Breast epithelium (tissue), 4 donors: ENCODE results near the gene CCNT1. TPM values are rescaled to one million over a fixed set of nuclear protein-coding genes. Genes with fewer than 3 reads are reported as not detected.

Source experiments
- DNase-seq, 2 donors: peaks; one replicate each; pipeline ENCODE4 v3.0.0-alpha.2; 2019; ENCODE audit warnings: low spot score in 2 of 2
- H3K27ac ChIP-seq, 2 donors: fragments of 200-600 bp; sonication (generic) in 1 of 2; one replicate each; pipeline ENCODE4 v1.5.1; 2016 to 2019; ENCODE audit warnings: mild to moderate bottlenecking in 1 of 2
- H3K27me3 ChIP-seq, 2 donors: fragments of 200-600 bp; sonication (generic) in 1 of 2; one replicate each; pipeline versions ENCODE4 v1.5.1 to v1.6.0; 2017 to 2019; ENCODE audit warnings: control low read depth in 1 of 2, mild to moderate bottlenecking in 1 of 2
- H3K36me3 ChIP-seq: fragments of 200-600 bp; one replicate; pipeline ENCODE4 v1.5.1; 2019
- H3K4me1 ChIP-seq, 2 donors: fragments of 200-600 bp; sonication (generic); one replicate each; pipeline ENCODE4 v1.5.1; 2016 to 2019; ENCODE audit warnings: control low read depth in 1 of 2
- H3K4me3 ChIP-seq, 3 donors: fragments of 200-600 bp; sonication (generic); 1 replicate in 2 of 3; 2 replicates in 1 of 3; pipeline ENCODE4 v1.5.1; 2016 to 2019; ENCODE audit warnings: mild to moderate bottlenecking in 3 of 3, moderate library complexity in 2 of 3
- H3K9me3 ChIP-seq, 2 donors: fragments of 200-600 bp; sonication (generic) in 1 of 2; one replicate each; pipeline ENCODE4 v1.5.1; 2016 to 2019; ENCODE audit warnings: control low read depth in 1 of 2
- CTCF ChIP-seq, 3 donors: fragments of 450-650 bp; IDR thresholded peaks; one replicate each; pipeline ENCODE4 v1.5.1; 2016 to 2017; ENCODE audit warnings: antibody characterized with exemption in 3 of 3, mild to moderate bottlenecking in 3 of 3, moderate library complexity in 3 of 3
- POLR2A ChIP-seq: fragments of 450-650 bp; IDR thresholded peaks from one replicate; pipeline ENCODE4 v1.6.1; 2016; ENCODE audit warnings: antibody characterized with exemption, mild to moderate bottlenecking, moderate library complexity
- POLR2AphosphoS5 ChIP-seq, 3 donors: sonication (generic); formaldehyde crosslinking; IDR thresholded peaks; one replicate each; pipeline ENCODE4 v1.6.1; 2017; ENCODE audit warnings: antibody characterized with exemption in 3 of 3
- intact Hi-C: fragments of 100-400 bp; cut with DNase I; formaldehyde crosslinking; loops from one replicate; pipeline ENCODE4 v1.15.1; 2023; ENCODE audit warnings: low total_unique reads
- total RNA-seq, 3 donors: library from RNA; depleted of rRNA; stranded (reverse); fragments of >200 nt; gene quantifications; one replicate each; pipeline ENCODE4 v1.1.0, GENCODE V29; 2016

CCNT1 gene
- total RNA-seq, 3 donors from 2014 or later, result 25.9 to 51.7 (median 26.7) TPM

GRCh38 chr12:48681399-48681709, 35.2 kb downstream of the CCNT1 start:
- no peaks in the 10 kb centered on the region for H3K9me3 ChIP-seq
- intact Hi-C loops, result no loop called here
- H3K27ac ChIP-seq, result peak overlapping the region; percentile 89 to 94
- H3K27me3 ChIP-seq, result no peaks in the 10 kb centered on the region
- H3K4me1 ChIP-seq, result peaks cover 0 to 10% of the 10 kb centered on the region in 2 donors
- TF ChIP-seq POLR2A (no peak), CTCF (IDR thresholded peaks at IDR 0.05) (no peak), POLR2AphosphoS5 (IDR thresholded peaks at IDR 0.05) (no peak)
- no peaks in the 10 kb centered on the region for H3K36me3 ChIP-seq
- no peak for DNase-seq
- H3K4me3 ChIP-seq, result peak overlapping the region; percentile 88 to 97 (median 96)

DNA sequence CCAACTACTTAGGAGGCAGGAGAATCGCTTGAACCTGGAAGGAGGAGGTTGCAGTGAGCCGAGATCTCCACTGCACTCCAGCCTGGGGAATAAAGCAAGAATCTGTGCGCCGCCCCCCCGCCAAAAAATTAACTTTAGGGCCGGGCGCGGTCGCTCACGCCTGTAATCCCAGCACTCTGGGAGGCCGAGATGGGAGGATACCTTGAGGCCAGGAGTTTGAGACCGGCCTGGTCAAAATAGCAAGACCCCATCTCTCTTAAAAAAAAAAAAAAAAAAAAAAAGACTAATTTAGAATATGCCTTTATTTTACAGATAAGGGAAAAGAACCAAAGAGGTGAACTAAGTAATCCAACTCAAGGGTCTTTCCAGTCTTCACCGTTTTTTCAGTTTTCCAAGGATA, 35.6 kb downstream of the CCNT1 start:
- TF ChIP-seq POLR2A, result no peak
- no peak for TF ChIP-seq POLR2AphosphoS5 (IDR thresholded peaks at IDR 0.05)
- no peak for TF ChIP-seq CTCF (IDR thresholded peaks at IDR 0.05)
- H3K9me3 ChIP-seq, result no peaks in the 10 kb centered on the region
- H3K27me3 ChIP-seq, result no peaks in the 10 kb centered on the region
- peak overlapping the region; percentile 88 to 97 (median 96) for H3K4me3 ChIP-seq
- peaks cover 0 to 10% of the 10 kb centered on the region in 2 donors for H3K4me1 ChIP-seq
- H3K27ac ChIP-seq, result no peak overlapping the region
- H3K36me3 ChIP-seq, result no peaks in the 10 kb centered on the region
- no peak for DNase-seq
- intact Hi-C loops, result no loop called here

DNA sequence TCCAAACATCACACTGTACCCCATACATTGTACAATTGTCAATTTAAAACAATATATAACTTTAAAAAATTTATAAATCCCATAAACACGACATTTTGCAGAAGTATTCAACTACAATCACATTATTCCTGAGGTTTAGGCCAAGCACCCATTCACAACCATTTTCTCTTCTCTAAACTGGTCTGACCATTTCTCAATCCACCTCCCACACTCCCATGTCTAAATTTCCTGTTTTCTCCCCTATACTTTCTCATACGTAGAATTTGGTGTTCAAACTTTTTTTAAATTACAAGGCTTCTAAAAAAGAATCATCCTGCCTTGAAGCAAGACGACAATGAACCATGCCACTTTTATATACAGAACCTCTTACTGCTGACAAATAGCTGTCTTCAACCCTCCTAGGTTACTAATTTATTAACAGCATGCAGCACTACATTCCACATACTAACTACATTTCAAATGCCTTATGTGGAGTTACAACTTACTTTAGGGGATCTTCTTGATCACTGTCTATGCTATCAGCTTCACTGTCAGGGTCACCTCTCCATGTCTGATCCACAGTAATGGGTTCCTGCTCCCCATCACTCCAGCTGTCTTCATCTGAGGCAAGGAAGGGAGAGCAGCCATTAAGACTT, 37.8 kb downstream of the CCNT1 start:
- Histone ChIP-seq H3K9me3 (no peaks in the 10 kb centered on the region), H3K4me3 (peak overlapping the region in 1 of 3 donors; percentile 32), H3K27me3 (no peaks in the 10 kb centered on the region), H3K27ac (no peak overlapping the region), H3K4me1 (peaks cover 0 to 10% of the 10 kb centered on the region in 2 donors), H3K36me3 (no peaks in the 10 kb centered on the region)
- intact Hi-C loops, result no loop called here
- TF ChIP-seq CTCF (IDR thresholded peaks at IDR 0.05) (no peak), POLR2A (no peak), POLR2AphosphoS5 (IDR thresholded peaks at IDR 0.05) (no peak)
- DNase-seq, result no peak

DNA sequence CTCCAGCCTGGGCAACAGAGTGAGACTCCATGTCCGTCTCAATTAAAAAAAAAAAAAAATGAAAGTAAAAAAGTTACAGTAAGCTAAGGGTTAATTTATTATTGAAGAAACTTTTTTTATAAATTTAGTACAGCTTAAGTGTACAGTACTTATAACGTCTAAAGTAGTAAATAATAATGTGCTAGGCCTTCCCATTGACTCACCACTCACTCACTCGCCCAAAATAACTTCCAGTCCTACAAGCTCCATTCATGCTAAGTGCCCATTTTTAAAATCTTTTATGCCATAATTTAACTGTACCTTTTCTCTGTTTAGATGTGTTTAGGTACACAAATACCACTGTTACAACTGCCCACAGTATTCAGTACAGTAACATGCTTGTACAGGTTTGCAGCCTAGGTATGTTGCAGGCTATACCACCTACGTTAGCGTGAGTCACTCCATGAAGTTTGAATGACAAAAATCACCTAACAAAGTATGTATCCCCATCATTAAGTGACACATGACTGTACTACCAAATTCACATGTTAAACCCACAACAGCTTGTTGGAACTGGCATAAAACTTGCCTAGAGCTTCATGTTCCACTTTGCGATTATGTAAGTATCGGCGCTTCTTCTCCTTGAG, 45.2 kb downstream of the CCNT1 start:
- no peak overlapping the region for H3K27ac ChIP-seq
- H3K9me3 ChIP-seq, result no peaks in the 10 kb centered on the region
- no peak for TF ChIP-seq POLR2AphosphoS5 (IDR thresholded peaks at IDR 0.05)
- TF ChIP-seq POLR2A, result no peak
- TF ChIP-seq CTCF (IDR thresholded peaks at IDR 0.05), result no peak
- no peak for DNase-seq
- H3K36me3 ChIP-seq, result peaks cover 28% of the 10 kb centered on the region
- H3K27me3 ChIP-seq, result no peaks in the 10 kb centered on the region
- intact Hi-C loops, result no loop called here
- no peaks in the 10 kb centered on the region for H3K4me1 ChIP-seq
- no peak overlapping the region for H3K4me3 ChIP-seq

- no peaks in the 10 kb centered on the region for H3K4me1 ChIP-seq
- no peak for DNase-seq
- intact Hi-C loops, result no loop called here
- H3K9me3 ChIP-seq, result no peaks in the 10 kb centered on the region
- peaks cover 28% of the 10 kb centered on the region for H3K36me3 ChIP-seq
- H3K27ac ChIP-seq, result no peak overlapping the region
- no peak for TF ChIP-seq POLR2A
- no peak for TF ChIP-seq POLR2AphosphoS5 (IDR thresholded peaks at IDR 0.05)
- TF ChIP-seq CTCF (IDR thresholded peaks at IDR 0.05), result no peak
- no peak overlapping the region for H3K4me3 ChIP-seq
- H3K27me3 ChIP-seq, result no peaks in the 10 kb centered on the region
Measured at GRCh38 chr12:48668996-48669395, 47.5 kb downstream of the CCNT1 start.
